ENCODE measurements around the gene ZNF83.

- no peak for TF ChIP-seq POLR2A (IDR thresholded peaks at IDR 0.05)
- TF ChIP-seq, protein P1, sequence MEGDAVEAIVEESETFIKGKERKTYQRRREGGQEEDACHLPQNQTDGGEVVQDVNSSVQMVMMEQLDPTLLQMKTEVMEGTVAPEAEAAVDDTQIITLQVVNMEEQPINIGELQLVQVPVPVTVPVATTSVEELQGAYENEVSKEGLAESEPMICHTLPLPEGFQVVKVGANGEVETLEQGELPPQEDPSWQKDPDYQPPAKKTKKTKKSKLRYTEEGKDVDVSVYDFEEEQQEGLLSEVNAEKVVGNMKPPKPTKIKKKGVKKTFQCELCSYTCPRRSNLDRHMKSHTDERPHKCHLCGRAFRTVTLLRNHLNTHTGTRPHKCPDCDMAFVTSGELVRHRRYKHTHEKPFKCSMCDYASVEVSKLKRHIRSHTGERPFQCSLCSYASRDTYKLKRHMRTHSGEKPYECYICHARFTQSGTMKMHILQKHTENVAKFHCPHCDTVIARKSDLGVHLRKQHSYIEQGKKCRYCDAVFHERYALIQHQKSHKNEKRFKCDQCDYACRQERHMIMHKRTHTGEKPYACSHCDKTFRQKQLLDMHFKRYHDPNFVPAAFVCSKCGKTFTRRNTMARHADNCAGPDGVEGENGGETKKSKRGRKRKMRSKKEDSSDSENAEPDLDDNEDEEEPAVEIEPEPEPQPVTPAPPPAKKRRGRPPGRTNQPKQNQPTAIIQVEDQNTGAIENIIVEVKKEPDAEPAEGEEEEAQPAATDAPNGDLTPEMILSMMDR (IDR thresholded peaks at IDR 0.05) = no peak
Observed at GRCh38 chr19:52600639-52601024, 37.5 kb downstream of the ZNF83 start.

Measured in esophagus squamous epithelium (tissue), 4 donors.